Upper lobe of left lung (tissue), 6 donors: ENCODE data around the gene ARAP1. TPM values are rescaled to one million over a fixed set of nuclear protein-coding genes. Genes with fewer than 3 reads are reported as not detected.
A peak's percentile ranks its signal among the peaks of the same experiment; 100 is the strongest.

Source experiments
- ATAC-seq, 2 donors: fragments of 200-7000 bp; cut with Tn5 transposase; one replicate each; pipeline ENCODE4 v1.9.1; 2022; ENCODE audit warnings: mild to moderate bottlenecking in 2 of 2, moderate library complexity in 2 of 2; ENCODE audit not compliant: low FRiP score in 2 of 2
- DNase-seq, 2 donors: peaks; one replicate each; pipeline ENCODE4 v3.0.0-alpha.2; 2019 to 2020
- H3K27ac ChIP-seq, 4 donors: fragments of 200-600 bp; sonication (generic); one replicate each; pipeline ENCODE4 v1.5.1; 2016 to 2019
- H3K27me3 ChIP-seq, 4 donors: fragments of 200-600 bp; sonication (generic); one replicate each; pipeline ENCODE4 v1.5.1; 2017 to 2019
- H3K36me3 ChIP-seq, 4 donors: fragments of 200-600 bp; sonication (generic); one replicate each; pipeline ENCODE4 v1.5.1; 2016 to 2019
- H3K4me1 ChIP-seq, 4 donors: fragments of 200-600 bp; sonication (generic); one replicate each; pipeline ENCODE4 v1.5.1; 2018 to 2019
- H3K4me3 ChIP-seq, 4 donors: fragments of 200-600 bp; sonication (generic); one replicate each; pipeline ENCODE4 v1.5.1; 2017 to 2019; ENCODE audit warnings: mild to moderate bottlenecking in 2 of 4, moderate library complexity in 1 of 4
- H3K9me3 ChIP-seq, 4 donors: fragments of 200-600 bp; sonication (generic); one replicate each; pipeline ENCODE4 v1.5.1; 2018 to 2019
- CTCF ChIP-seq, 6 experiments: fragments of 450-650 bp in 4 of 6; fragments of 200-600 bp in 2 of 6; sonication (generic) in 2 of 6; IDR thresholded peaks; one replicate each; pipeline ENCODE4 v1.5.1; 2016 to 2019; ENCODE audit warnings: antibody characterized with exemption in 6 of 6
- EP300 ChIP-seq, 4 donors: sonication (generic); formaldehyde crosslinking; IDR thresholded peaks; one replicate each; pipeline ENCODE4 v1.5.1; 2017; ENCODE audit warnings: antibody characterized with exemption in 4 of 4, control low read depth in 2 of 4
- POLR2A ChIP-seq, 4 donors: fragments of 450-650 bp; IDR thresholded peaks; one replicate each; pipeline ENCODE4 v1.5.1; 2016 to 2017; ENCODE audit warnings: antibody characterized with exemption in 4 of 4, mild to moderate bottlenecking in 2 of 4
- POLR2AphosphoS5 ChIP-seq, 2 donors: sonication (generic); formaldehyde crosslinking; IDR thresholded peaks; one replicate each; pipeline ENCODE4 v1.5.1; 2017; ENCODE audit warnings: antibody characterized with exemption in 2 of 2
- WGBS, 2 donors: methylation state at CpG; one replicate each; pipeline ENCODE4 v1.1.5; 2017 to 2018; 5-methylcytosine and 5-hydroxymethylcytosine counted together
- total RNA-seq, 6 donors: library from RNA; depleted of rRNA in 4 of 6; stranded (reverse); fragments of >200 nt in 4 of 6; gene quantifications; one replicate each; pipeline versions ENCODE4 v1.1.0 to v1.2.1, GENCODE V29; 2016 to 2021
- donor health status: DM: no; HTN: no; CAD: no; lungs with moderate emphysema.
- donor health status: DM: no; HTN: yes; CAD: no; lungs with severe emphysema.

The ARAP1 gene
- total RNA-seq, 6 donors from 2014 or later, result 217 to 1,154 (median 269) TPM

GRCh38 chr11:72776117-72776843 is 24.1 kb upstream of the ARAP1 start:
- H3K4me1 ChIP-seq, result peaks cover 31 to 61% (median 48%) of the 10 kb centered on the region in 4 donors
- H3K27me3 ChIP-seq, result no peaks in the 10 kb centered on the region
- TF ChIP-seq POLR2AphosphoS5 (IDR thresholded peaks at IDR 0.05), result no peak
- TF ChIP-seq EP300 (IDR thresholded peaks at IDR 0.05), result no peak
- TF ChIP-seq CTCF (IDR thresholded peaks at IDR 0.05), result no peak
- no peak for TF ChIP-seq POLR2A (IDR thresholded peaks at IDR 0.05)
- H3K9me3 ChIP-seq, result no peaks in the 10 kb centered on the region
- ATAC-seq (no peak), DNase-seq (no peak)
- no peaks in the 10 kb centered on the region for H3K36me3 ChIP-seq
- WGBS, 2 donors, result 72 to 82% methylated on average over 5 to 9 of the region's 9 CpGs
- H3K4me3 ChIP-seq, result no peak overlapping the region
- peak overlapping the region in 1 of 4 donors; percentile 22 for H3K27ac ChIP-seq

GRCh38 chr11:72775288-72776110 is 23.3 kb upstream of the ARAP1 start:
- WGBS, 2 donors, result 89 to 91% methylated on average over 7 of the region's 7 CpGs
- H3K4me1 ChIP-seq, result peaks cover 23 to 53% (median 41%) of the 10 kb centered on the region in 4 donors
- H3K4me3 ChIP-seq, result no peak overlapping the region
- H3K9me3 ChIP-seq, result no peaks in the 10 kb centered on the region
- no peaks in the 10 kb centered on the region for H3K36me3 ChIP-seq
- no peaks in the 10 kb centered on the region for H3K27me3 ChIP-seq
- ATAC-seq (no peak), DNase-seq (no peak)
- H3K27ac ChIP-seq, result no peak overlapping the region
- no peak for TF ChIP-seq CTCF (IDR thresholded peaks at IDR 0.05)
- no peak for TF ChIP-seq POLR2AphosphoS5 (IDR thresholded peaks at IDR 0.05)
- no peak for TF ChIP-seq POLR2A (IDR thresholded peaks at IDR 0.05)
- no peak for TF ChIP-seq EP300 (IDR thresholded peaks at IDR 0.05)

GRCh38 chr11:72774499-72774898 is 22.3 kb upstream of the ARAP1 start:
- no peak overlapping the region for H3K4me3 ChIP-seq
- H3K4me1 ChIP-seq, result peaks cover 13 to 43% (median 33%) of the 10 kb centered on the region in 4 donors
- 81% methylated on average over 6 of the region's 6 CpGs; no CpG with 5 or more reads in 1 of the 2 donors for WGBS, 2 donors
- DNase-seq (no peak), ATAC-seq (no peak)
- H3K27ac ChIP-seq, result no peak overlapping the region
- H3K9me3 ChIP-seq, result no peaks in the 10 kb centered on the region
- H3K27me3 ChIP-seq, result no peaks in the 10 kb centered on the region
- TF ChIP-seq EP300 (IDR thresholded peaks at IDR 0.05) (no peak), POLR2A (IDR thresholded peaks at IDR 0.05) (no peak), POLR2AphosphoS5 (IDR thresholded peaks at IDR 0.05) (no peak), CTCF (IDR thresholded peaks at IDR 0.05) (no peak)
- H3K36me3 ChIP-seq, result no peaks in the 10 kb centered on the region

GRCh38 chr11:72773696-72774095 is 21.5 kb upstream of the ARAP1 start:
- no peak overlapping the region for H3K4me3 ChIP-seq
- no peak overlapping the region for H3K27ac ChIP-seq
- H3K9me3 ChIP-seq, result no peaks in the 10 kb centered on the region
- TF ChIP-seq POLR2AphosphoS5 (IDR thresholded peaks at IDR 0.05) (no peak), POLR2A (IDR thresholded peaks at IDR 0.05) (no peak), CTCF (IDR thresholded peaks at IDR 0.05) (no peak), EP300 (IDR thresholded peaks at IDR 0.05) (no peak)
- no peaks in the 10 kb centered on the region for H3K36me3 ChIP-seq
- no peaks in the 10 kb centered on the region for H3K27me3 ChIP-seq
- whole genome bisulfite sequencing, 2 donors, result 78 to 84% methylated on average over 6 of the region's 6 CpGs
- peaks cover 12 to 36% (median 26%) of the 10 kb centered on the region in 4 donors for H3K4me1 ChIP-seq
- ATAC-seq, result no peak
- DNase-seq, result no peak
